DMS53 treated with DMSO at 0.1 percent for 48 hours (cell line): Measurements from ENCODE around the gene GTF2A1.

ENCODE experiments used
- DNase-seq: peaks from one replicate; lab custom pipeline; 2025; ENCODE audit not compliant: unreplicated experiment; lab: John Stamatoyannopoulos, UW

The GTF2A1 gene

GRCh38 chr14:81141426-81141825 lies 79.3 kb downstream of the GTF2A1 start:
- DNase-seq: no peak

- no peak for DNase-seq
Measured at GRCh38 chr14:81138429-81138828, 82.3 kb downstream of the GTF2A1 start.

GRCh38 chr14:81137316-81137715 lies 83.4 kb downstream of the GTF2A1 start:
- DNase-seq: no peak

- DNase-seq: no peak
Measured at GRCh38 chr14:81133400-81133799, 87.4 kb downstream of the GTF2A1 start.

- no peak for DNase-seq
Measured at GRCh38 chr14:81132468-81132867, 88.3 kb downstream of the GTF2A1 start.

GRCh38 chr14:81129242-81129641 lies 91.5 kb downstream of the GTF2A1 start:
- no peak for DNase-seq

GRCh38 chr14:81127785-81128184 lies 93.0 kb downstream of the GTF2A1 start:
- no peak for DNase-seq

GRCh38 chr14:81125536-81125935 lies 95.2 kb downstream of the GTF2A1 start:
- DNase-seq: no peak
